HepG2 (cell line): ENCODE measurements around the gene SFXN5. TPM values are rescaled to one million over a fixed set of nuclear protein-coding genes. Genes with fewer than 3 reads are reported as not detected.

Experiments used
- CBX1 ChIP-seq: IDR thresholded peaks from one replicate; pipeline ENCODE4 v1.6.1; 2016; ENCODE audit warnings: antibody characterized with exemption, low read depth
- CEBPB ChIP-seq: IDR thresholded peaks from 2 replicates; pipeline ENCODE4 v1.6.1; 2011; ENCODE audit warnings: low read depth, low read length, improper control_type of control experiment, borderline replicate concordance
- DR1 ChIP-seq: sonication (generic); formaldehyde crosslinking; IDR thresholded peaks from 2 replicates; pipeline ENCODE4 v1.8.0; 2021; ENCODE audit warnings: mild to moderate bottlenecking, missing genetic modification reagents, inconsistent platforms
- DRAP1 ChIP-seq: IDR thresholded peaks from 2 replicates; pipeline ENCODE4 v1.6.1; 2016; ENCODE audit warnings: missing genetic modification reagents, missing compliant biosample characterization
- HNF4A ChIP-seq: sonication (generic); formaldehyde crosslinking; IDR thresholded peaks from 2 replicates; pipeline ENCODE4 v1.4.0; 2020; ENCODE audit warnings: missing genetic modification reagents
- MIER3 ChIP-seq: IDR thresholded peaks from 2 replicates; pipeline ENCODE4 v1.6.1; 2016; ENCODE audit warnings: missing compliant biosample characterization, borderline replicate concordance
- MIXL1 ChIP-seq: IDR thresholded peaks from 2 replicates; pipeline ENCODE4 v1.6.1; 2016
- MTA1 ChIP-seq: sonication (generic); formaldehyde crosslinking; IDR thresholded peaks from 2 replicates; pipeline ENCODE4 v1.4.0; 2020; ENCODE audit warnings: missing genetic modification reagents, mild to moderate bottlenecking, borderline replicate concordance
- NCOA1 ChIP-seq: sonication (generic); formaldehyde crosslinking; IDR thresholded peaks from 2 replicates; pipeline ENCODE4 v1.9.0; 2021; ENCODE audit warnings: missing genetic modification reagents
- PAXIP1 ChIP-seq: sonication (generic); formaldehyde crosslinking; conservative IDR thresholded peaks from 2 replicates; pipeline ENCODE4 v1.4.0; 2020; ENCODE audit warnings: mild to moderate bottlenecking, missing genetic modification reagents, moderate library complexity
- PTBP1 ChIP-seq: fragments of 200-400 bp; formaldehyde crosslinking; IDR thresholded peaks from 2 replicates; pipeline ENCODE4 v1.6.1; 2018; ENCODE audit warnings: low read length, low read depth; ENCODE audit not compliant: poor library complexity, severe bottlenecking
- SRF ChIP-seq: IDR thresholded peaks from 2 replicates; pipeline ENCODE4 v1.6.1; 2011; ENCODE audit warnings: mild to moderate bottlenecking, low read depth, low read length, moderate library complexity
- TARDBP ChIP-seq: sonication (generic); formaldehyde crosslinking; IDR thresholded peaks from 2 replicates; pipeline ENCODE4 v1.8.0; 2022; ENCODE audit warnings: mild to moderate bottlenecking, missing genetic modification reagents
- ZNF18 ChIP-seq: sonication (generic); formaldehyde crosslinking; IDR thresholded peaks from 2 replicates; pipeline ENCODE4 v1.8.0; 2022; ENCODE audit warnings: mild to moderate bottlenecking, missing genetic modification reagents; ENCODE audit not compliant: insufficient replicate concordance
- ZNF326 ChIP-seq: sonication (generic); formaldehyde crosslinking; IDR thresholded peaks from 2 replicates; pipeline ENCODE4 v1.4.0; 2020; ENCODE audit warnings: missing genetic modification reagents, borderline replicate concordance
- ZNF44 ChIP-seq: sonication (generic); formaldehyde crosslinking; IDR thresholded peaks from 2 replicates; pipeline ENCODE4 v1.5.1; 2020; ENCODE audit warnings: mild to moderate bottlenecking, missing genetic modification reagents
- ZNF615 ChIP-seq: sonication (generic); formaldehyde crosslinking; IDR thresholded peaks from 2 replicates; pipeline ENCODE4 v1.5.0; 2020; ENCODE audit warnings: mild to moderate bottlenecking, missing genetic modification reagents, borderline replicate concordance
- ZNF768 ChIP-seq: sonication (generic); formaldehyde crosslinking; IDR thresholded peaks from 2 replicates; pipeline ENCODE4 v1.4.0; 2020; ENCODE audit warnings: missing genetic modification reagents
- ZNF788 ChIP-seq: sonication (generic); formaldehyde crosslinking; IDR thresholded peaks from 2 replicates; pipeline ENCODE4 v1.5.0; 2020; ENCODE audit warnings: mild to moderate bottlenecking, missing genetic modification reagents, borderline replicate concordance
- polyA plus RNA-seq, 8 experiments: library from polyadenylated mRNA; depleted of rRNA in 3 of 8; stranded (reverse) in 7 of 8; unstranded in 1 of 8; fragments of >200 nt; fragmentation: Illumina TruSeq in 4 of 8; extraction: Trizol in 4 of 8; gene quantifications; 2 replicates each; pipeline versions ENCODE4 v1.2.1 to v1.2.3, GENCODE V29; 2011 to 2016; ENCODE audit warnings: low read depth in 4 of 8, missing spikeins in 1 of 8, mixed read lengths in 1 of 8; ENCODE audit not compliant: insufficient read depth in 1 of 8
- total RNA-seq, 5 experiments: library from RNA; depleted of rRNA; stranded (reverse); fragments of >200 nt; fragmentation: Illumina TruSeq; extraction: Trizol; gene quantifications; 2 replicates each; pipeline ENCODE4 v1.2.3, GENCODE V29; 2016; ENCODE audit warnings: low read depth in 1 of 5

SFXN5 gene
- total and polyA plus RNA-seq, 2 of the 13 experiments (the other 11 are each of a cell fraction or from before 2014, with no cell fraction given), result 34.9 to 37.4 TPM

GRCh38 chr2:73043929-73044832 is 27.3 kb downstream of the SFXN5 start (continued):
- TF ChIP-seq PAXIP1 (CRISPR knock-in tag) (peak; percentile 35; the same call in 1 of the 2 replicates), CBX1 (no peak), ZNF18 (CRISPR knock-in tag) (no peak), NCOA1 (CRISPR knock-in tag) (no peak), DRAP1 (CRISPR knock-in tag) (no peak), MTA1 (CRISPR knock-in tag) (no peak; the same call in 1 of the 2 replicates), SRF (no peak), ZNF44 (no peak), DR1 (CRISPR knock-in tag) (no peak; the same call in 1 of the 2 replicates), ZNF788 (CRISPR knock-in tag) (peak; percentile 42; the same call in 1 of the 2 replicates), MIXL1 (CRISPR knock-in tag) (no peak), ZNF326 (CRISPR knock-in tag) (no peak), ZNF615 (CRISPR knock-in tag) (no peak), HNF4A (CRISPR knock-in tag) (peak; percentile 81), PTBP1 (no peak), CEBPB (peak; percentile 46; the same call in 1 of the 2 replicates), TARDBP (CRISPR knock-in tag) (peak; percentile 72; the same call in 1 of the 2 replicates), ZNF768 (CRISPR knock-in tag) (no peak), MIER3 (CRISPR knock-in tag) (0 out of 2 replicates have a peak, but pooled peaks have one; percentile 30)
